GM18502 (cell line): Measurements from ENCODE around the gene ALG14.
"Not testable (repeated sequence)": the region's sequence is repeated elsewhere in the genome, so short reads cannot be mapped to it uniquely, and the experiment has no call there.

Experiments
- ATAC-seq: cut with Tn5 transposase; IDR thresholded peaks from one replicate; pipeline ENCODE4 v1.9.1; 2021; ENCODE audit warnings: mild to moderate bottlenecking; ENCODE audit not compliant: unreplicated experiment, poor library complexity

ALG14 gene

DNA sequence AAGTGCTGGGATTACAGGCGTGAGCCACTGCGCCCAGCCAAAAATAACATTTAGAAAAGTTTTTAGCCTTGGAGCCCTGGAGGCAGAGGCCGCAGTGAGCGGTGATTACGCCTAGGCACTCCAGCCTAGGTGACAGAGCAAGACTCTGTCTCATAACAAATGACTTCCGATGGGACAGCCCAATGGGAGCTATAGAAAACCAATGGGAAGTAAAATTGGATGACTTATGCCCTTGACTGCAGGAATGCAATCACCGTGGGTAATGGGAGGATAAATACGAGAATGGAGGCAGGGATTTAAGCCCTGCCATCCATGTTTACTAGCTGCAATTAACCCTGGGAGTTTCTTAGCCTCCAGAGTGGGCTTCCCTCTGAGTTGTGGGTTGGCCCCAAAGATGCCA is 108.9 kb downstream of the ALG14 start:
- no peak for ATAC-seq

DNA sequence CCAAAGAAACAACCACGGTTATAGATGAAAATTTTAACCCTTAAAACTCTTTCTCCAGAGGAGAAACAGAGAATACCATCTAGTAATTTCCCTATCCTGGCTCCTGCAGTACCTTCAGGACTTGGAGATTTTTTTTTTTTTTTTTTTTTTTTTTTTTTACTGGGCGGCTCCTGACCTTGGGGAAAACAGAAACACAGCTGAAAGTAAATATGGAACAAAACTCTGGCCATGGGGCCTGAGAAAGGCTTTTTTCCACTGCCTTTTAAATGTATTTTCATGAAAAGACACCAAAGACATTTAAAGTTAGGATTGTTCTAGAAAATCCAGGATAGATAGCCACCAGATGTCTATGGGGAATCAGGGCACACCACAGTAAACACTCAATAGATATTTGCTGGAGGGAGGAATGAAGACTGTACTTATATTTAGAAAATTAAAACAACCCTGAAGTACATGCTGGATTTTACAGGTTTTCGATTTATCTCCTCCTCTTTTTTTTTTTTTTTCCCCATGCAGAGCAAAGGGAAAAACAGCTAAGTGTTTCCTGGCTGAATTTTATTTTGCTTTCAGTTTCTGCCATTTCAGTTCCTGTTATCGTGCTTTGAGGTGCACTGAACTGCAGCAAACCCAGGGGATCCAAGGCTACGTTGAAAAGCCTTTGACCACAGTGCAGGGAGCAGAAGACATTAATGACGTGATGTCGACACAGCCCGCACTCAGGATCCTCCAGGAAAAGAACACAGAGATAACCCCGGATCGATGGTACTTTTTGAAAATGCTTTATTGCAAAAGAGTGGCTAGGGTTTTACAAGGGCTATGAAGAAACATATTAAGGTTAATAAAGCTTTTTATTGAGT is 110.1 kb downstream of the ALG14 start:
- peak; percentile 97 for ATAC-seq

DNA sequence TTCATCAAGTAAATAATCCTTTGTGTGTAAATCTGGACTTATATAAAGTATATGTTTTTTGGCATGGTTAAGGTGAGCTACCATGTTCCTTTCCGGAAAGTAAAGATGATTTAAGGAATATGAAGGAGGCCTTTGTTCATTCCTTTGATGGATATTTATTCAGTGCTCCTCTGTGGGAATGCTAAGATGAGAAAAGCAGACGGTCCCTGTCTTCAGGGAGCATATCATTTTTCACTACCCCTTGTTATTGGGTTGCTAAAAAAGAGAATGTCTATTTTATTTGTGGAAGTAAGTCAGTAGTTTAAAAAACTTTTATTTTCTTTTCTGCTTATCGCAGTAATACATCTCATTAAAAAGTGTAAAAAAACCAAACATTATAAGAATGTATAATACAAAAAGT is 110.8 kb downstream of the ALG14 start:
- no peak for ATAC-seq

DNA sequence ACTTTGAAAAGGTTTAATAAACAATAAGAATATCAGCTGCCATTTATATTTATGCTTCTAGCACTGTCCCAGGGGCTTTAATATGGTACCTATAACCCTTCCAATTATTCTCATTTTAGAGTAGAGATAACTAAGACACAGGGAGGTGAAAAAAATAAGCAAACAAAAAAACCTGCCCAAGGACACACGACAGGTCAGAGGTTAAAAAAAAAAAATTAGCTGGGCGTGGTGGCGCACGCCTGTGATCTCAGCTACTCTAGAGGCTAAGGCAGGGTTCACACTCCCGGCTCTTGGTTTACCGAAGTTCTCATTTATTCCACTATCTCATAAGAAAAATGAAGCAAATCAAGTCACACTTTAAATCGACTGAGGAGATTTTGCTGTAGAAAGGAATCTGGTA is 111.2 kb downstream of the ALG14 start:
- ATAC-seq = no peak

DNA sequence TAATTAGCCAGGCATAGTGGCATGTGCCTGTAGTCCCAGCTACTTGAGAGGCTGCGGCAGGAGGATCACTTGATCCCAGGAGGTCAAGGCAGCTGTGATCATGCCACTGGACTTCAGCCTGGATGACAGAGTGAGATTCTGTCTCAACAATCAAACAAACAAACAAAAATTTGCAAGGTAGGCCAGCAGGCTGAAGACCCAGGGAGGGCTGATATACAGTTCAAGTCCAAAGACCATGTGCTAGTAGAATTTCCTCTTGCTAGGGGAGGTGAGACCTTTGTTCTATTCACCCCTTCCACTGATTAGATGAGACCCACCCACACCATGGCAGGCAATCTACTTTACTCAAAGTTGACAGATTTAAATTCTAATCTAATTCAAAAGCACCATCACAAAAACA is 114.7 kb downstream of the ALG14 start:
- no peak for ATAC-seq

DNA sequence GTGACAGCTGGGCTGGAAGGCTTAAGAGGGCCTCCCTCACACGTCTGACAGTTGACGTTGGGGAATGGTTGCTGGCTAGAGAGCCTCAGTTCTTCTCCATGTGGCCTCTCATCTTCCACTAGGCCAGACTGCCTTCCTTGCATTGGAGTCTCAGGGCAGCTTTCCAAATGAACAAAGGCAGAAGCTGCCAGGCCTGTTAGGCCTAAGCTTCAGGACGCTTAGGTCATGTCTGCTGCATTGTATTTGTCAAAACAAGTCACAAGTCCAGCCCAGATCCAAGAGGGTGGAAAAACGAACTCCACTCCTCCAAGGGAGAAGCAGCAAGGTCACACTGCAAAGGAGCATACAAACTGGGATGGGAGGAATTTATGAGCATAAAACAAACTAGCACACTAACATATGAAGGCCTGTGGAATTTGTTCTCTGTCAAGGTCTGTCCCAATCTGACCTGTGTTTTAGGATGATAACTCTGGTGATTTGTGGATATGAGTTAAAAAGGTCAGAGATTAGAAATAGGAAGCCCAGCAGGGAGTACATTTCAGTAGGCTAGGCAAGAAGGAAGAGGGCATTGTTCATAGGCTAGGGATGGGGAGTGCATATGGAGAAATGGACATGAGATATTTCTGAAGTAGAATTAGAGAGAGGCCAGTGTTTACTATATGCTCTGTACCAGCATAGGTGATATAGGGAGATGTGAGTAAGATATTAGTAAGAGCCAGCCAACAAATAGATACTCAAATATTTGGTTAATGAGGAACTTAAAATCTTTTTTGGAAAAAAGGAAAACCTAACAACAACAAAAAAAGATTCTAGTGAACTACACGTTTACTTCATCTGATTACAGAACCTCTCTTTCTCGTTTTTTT is 116.8 kb downstream of the ALG14 start:
- ATAC-seq = no peak

DNA sequence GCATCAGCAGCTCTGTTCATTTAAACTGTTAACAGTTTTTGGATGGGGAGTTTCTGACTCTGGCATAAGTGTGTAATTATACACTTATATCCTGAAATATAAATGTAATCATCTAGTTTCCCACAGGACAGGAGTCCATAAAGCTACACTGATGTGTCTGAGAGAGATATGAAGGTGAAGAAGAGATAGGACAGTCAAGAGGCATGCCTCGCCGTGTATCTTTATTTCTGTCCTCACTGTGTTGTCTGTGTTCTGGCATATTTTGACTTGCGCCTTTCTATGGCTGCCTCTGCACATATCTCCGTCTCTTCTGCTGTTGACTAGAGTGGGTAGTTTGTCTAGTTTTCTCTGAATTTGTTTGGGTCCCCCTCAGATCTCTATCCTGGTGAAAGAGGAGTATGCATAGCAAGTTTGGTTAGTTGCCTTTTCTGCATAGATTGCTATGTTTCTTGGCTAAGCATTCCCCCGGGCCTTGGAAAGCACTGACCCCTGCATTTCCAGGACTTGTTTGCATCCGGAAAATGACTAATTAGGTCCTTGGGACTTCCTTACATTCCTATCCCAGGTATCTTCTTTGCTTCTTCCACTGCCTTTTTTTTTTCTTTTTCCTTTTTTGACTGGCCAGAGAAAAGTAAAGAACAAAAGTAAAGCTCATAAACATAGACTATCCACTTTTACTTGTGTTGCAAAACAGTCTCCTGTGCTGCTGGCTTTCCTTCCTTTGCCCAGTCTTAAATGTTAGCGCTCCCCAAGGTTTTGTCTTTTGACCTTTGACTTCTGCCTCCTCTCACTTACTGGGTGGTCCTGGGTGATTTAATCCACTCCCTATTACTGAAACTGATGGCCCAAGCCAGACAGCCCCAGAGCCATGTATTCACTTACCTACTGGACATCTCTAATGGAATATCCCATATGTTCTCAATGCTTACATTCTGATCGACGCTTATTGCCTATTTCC is 118.2 kb downstream of the ALG14 start:
- no peak for ATAC-seq

DNA sequence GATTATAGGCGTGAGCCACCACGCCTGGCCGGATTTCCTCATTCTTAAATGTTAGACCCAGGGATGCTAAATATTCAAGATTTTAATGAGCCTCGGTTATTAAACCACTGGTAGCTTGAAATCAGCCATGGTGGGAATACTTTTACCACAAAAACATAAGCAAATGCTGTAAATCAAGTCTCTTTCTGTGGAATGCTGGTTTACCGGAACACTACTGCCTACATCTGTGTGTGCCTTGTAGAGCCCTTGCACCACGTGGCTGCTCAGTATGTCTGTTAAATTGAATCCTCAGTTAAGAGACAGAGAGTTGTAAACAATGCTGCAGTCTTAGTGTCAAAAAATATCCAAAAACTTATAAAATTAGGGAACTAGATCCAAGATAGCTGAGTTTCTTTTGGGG is 119.0 kb downstream of the ALG14 start:
- no peak for ATAC-seq

DNA sequence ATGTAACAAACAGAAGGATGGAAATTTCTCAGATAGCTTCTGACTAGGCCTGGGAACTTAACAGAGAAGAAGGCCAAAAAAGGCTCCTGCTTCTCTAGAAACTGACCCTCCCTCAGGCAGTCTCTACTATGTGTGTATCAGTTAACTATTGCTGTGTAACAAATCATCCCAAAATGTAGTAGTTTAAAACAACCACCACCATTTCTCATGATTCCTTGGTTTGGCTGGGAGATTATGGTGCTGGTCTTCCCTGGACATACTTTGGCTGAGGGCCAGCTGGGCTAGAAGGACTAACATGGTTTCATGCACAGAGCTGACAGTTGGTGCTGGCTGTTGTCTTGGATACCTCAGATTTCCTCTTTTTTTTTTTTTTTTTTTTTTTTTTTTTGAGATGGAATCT is 119.6 kb downstream of the ALG14 start:
- no peak for ATAC-seq

DNA sequence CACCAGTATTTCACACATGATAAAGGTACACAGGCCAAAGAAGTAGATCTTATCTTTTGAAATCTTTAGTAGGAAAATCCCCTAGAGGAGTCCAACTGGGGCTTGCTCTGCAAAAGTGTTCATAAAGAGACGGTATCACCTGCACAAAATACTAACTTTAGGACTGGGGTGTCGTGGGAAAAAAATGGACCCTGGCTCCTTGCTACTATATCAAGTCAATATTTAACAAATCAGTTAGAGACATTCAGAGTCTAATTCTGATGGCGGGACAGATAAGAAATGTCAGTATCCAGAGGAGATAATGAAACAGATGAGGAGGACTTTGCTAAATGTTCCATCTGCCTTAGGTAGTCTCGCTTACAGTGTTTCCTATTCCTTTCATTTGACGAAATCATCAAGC is 120.2 kb downstream of the ALG14 start:
- ATAC-seq = no peak

DNA sequence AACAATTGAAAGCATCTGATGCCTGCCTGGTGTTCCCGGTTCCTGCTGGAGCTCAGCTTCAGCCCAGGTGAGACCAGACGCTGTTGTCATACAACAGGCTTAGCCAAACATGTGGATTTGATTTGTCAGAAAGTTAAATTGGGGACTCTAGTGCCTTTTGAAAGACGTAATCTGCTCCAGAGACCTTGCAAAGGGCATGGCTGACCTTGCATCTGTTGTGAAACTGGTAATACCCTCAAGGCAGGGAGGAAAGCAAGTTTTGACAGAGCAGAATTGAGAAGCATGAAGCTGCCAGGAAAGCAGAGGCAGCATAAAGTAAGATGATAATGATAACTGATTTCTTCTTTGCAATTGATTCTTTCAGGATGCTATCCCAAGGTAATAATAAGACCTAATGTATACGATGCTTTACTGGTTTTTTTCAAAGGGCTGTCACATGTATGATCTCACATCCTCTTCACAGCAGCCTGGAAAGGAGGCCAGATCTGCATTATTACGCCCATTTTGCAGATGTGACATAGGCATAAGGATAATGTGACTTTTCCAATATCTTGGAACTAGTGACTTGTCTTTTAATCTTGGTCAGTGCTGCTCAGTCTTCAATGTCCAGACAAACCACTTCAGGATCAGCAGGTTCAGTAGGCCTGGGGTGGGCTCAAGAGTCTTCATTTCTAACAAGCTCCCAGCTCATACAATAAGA is 121.1 kb downstream of the ALG14 start:
- ATAC-seq = no peak

DNA sequence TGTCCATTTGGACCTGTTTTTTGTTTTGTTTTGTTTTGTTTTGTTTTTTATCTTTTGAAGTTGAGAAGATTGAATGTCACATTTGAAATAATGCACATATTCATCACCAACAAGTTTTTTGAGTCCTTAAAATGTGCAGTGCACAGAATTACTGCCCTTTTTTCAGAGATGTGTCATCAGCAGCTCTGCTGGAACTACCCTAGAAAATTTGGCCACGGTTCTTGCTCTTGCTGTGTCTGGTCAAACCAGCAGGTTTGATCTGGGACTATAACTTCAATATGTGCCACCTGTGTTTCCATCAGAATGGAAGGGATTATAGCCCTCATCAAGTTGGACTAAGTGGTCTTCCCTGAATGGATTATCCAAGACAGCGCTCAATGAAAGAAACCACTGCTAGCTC is 121.7 kb downstream of the ALG14 start:
- no peak for ATAC-seq

DNA sequence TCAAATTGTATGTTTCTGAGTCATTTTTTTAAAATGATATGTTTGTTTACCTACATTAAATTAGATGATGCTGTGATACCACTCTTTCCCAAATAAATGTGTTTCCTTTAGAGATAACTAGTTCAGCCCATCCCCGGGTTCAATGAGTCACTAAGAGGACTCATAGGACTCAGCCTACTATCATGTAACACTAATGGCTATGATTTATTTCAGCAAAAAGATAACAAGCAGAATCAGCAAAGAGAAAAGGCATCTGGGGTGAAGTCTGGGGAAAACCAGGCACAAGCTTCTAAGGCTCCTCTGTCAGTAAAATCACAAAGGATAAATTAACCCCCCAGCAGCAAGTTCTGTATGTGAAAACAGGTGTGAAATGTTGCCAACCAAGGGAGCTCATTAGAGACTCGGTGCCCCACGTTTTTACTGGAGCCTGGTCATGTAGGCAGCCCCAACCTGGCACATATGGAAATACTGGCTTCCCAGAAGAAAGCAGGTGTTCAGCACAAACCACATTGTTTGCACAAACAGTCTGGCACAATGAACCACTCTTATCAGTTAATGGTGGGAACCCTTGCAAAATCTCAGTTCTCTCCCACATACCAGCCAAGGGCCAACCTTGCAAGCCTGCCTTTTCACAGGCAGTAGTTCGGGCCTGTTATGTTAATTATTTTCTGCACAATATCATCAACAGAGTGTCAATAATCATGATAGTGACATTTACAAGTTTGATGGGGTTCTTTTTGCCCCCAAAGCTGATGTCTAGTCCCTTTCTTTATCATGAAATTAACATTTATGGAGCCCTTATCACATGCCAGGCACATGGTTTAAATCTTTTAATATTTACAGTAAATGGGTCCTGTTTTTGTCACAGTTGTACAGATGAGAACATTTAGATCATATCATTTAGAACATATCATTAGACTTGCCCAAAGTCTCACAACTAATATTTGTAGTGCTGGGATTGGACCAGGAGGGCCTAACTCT is 122.8 kb downstream of the ALG14 start:
- ATAC-seq = no peak

DNA sequence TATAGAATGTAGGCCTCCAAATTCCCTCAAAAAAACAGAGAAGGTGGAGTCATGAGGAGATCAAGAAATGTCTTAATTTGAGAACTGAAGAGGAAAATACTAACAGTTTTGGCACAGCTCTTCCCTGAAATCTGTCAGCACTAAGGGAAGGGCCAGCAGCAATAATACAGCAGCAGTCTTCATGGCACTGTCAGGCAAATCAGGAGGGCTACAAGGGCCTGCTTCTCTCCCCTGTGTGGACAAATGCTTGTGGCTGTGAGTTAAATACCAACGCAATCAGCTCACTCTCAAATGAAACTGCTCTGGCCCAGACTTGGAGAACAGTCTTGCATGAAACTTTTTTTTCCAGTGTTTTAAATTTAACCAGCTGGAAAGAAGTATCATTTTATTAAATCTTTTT is 125.3 kb downstream of the ALG14 start:
- ATAC-seq = no peak

DNA sequence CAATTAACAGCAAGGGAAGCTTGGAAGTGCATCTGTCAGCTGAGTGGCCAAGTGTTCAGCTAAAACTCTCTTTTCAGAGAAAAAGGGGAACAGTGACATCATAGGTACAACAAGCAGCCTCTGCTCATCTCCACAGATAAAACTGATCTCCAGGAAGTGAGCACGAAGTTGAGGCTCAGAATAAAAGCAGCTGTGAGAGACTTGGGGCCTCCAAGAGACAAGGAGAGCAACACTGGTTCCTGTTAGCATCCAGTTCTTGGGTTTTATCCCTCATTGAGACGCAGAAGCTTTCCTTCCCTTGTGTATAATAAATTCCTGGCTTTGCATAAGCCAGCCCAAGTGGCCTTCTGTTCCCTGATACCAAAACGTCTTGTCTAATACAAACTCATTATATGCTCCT is 125.9 kb downstream of the ALG14 start:
- ATAC-seq = no peak

DNA sequence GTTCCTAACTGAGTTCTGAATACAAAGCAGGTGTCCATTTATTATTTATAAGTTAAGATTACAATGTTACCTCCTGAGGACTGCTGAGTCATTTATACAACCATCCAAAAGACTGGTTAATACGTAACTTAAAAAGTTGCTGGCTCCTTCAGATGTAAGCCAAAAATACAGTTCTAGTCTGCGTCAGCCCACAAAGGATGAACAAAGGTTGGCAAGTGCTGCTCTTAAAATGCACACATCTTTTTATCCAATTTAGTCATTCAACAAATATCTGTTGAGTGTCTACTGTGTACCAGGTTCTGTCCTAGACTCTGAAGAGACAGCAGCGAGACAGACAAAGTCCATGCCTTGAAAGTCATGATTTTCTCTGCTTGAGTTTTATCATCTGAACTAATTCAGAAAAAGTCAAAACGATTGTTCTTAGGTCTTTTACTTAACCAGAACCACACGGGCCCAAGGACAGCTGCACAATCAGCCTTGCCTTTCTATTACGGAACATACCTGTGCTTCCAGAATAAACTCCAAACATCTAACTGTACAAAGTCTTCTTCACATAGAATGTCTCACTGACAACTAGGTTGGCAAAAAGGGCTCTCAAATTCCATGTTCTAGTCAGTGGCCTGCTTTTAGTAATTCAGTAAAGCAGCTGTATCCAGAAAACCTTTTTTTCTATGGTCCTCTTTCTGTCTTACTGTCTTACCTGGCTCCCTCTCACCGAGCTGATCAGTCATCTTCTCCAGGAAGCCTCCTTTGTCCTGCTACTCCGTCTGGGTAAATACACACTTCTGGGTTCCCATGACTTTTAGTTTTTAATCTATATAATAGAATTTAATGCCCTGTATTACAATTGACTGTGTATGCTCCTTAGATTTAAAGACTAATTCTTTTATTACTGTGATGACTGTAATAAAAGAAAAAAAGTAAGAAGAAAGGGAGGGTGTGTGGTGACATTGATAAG is 130.3 kb downstream of the ALG14 start:
- ATAC-seq = no peak

DNA sequence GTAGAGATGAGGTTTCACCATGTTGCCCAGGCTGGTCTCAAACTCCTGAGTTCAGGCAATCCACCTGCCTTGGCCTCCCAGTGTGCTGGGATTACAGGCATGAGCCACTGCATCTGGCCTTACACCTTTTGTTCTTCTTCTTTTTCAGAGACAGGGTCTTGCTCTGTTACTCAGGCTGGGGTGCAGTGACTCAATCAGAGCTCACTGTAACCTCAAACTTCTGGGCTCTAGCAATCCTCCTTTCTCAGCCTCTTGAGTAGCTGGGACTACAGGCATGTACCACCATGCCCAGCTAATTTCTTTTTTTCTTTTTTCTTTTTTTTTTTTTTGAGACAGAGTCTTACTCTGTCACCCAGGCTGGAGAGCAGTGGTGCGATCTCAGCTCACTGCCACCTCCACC is 131.3 kb downstream of the ALG14 start:
- not testable (repeated sequence) for ATAC-seq

DNA sequence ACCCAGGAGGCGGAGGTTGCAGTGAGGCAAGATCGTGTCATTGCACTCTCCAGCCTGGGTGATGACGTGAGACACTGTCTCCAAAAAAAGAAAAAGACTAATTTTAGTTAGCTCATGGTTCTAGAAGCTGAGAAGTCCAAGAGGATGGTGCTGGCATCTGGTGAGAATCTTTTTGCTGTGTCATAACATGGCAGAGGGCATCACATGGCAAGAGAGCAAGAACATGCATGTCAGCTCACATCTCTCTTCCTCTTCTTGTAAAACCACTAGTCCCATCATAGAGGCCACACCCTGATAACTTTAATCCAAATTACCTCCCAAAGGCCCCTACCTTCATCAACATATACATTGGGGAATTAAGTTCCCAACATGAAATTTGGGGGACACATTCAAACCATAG is 132.0 kb downstream of the ALG14 start:
- ATAC-seq = no peak
